ENCODE data around the gene ZNF319.

- TF ChIP-seq ETS1 (IDR thresholded peaks at IDR 0.05), result no peak
- no peak for TF ChIP-seq ZNF114 (CRISPR knock-in tag; IDR thresholded peaks at IDR 0.05)
- no peak for TF ChIP-seq CREB1 (CRISPR knock-in tag; IDR thresholded peaks at IDR 0.05; ENCODE audit: low read depth)
- no peak for TF ChIP-seq EZH2phosphoT487 (IDR thresholded peaks at IDR 0.05; ENCODE audit: unreplicated experiment)
- no peak for TF ChIP-seq CTCF (conservative IDR thresholded peaks at IDR 0.05; ENCODE audit: low read depth in 2 of 2)
- TF ChIP-seq EZH2 (IDR thresholded peaks at IDR 0.05; ENCODE audit: low read depth, unreplicated experiment), result no peak
- TF ChIP-seq REST (IDR thresholded peaks at IDR 0.05; ENCODE audit: unreplicated experiment), result no peak
- TF ChIP-seq ZNF462 (CRISPR knock-in tag; IDR thresholded peaks at IDR 0.05), result no peak
These were observed 1.5 kb downstream of the ZNF319 start for GRCh38 chr16:57998992-57999365.
